K562 (cell line): ENCODE results near the gene FGF14. TPM values are rescaled to one million over a fixed set of nuclear protein-coding genes. Genes with fewer than 3 reads are reported as not detected.

ENCODE experiments used
- ATAC-seq: fragments of 200-7000 bp; cut with Tn5 transposase; 3 replicates; pipeline ENCODE4 v1.9.1; 2020; ENCODE audit warnings: moderate library complexity
- BruUV-seq: library from RNA; stranded (reverse); fragments of 400-500 nt; replicated peaks from 2 replicates; lab custom pipeline; 2021; lab: Mats Ljungman, UMichigan
- CTCF ChIA-PET: fragments of 300-600 bp; formaldehyde crosslinking; extraction: SDS; loops from one replicate; lab custom pipeline; 2021; ENCODE audit warnings: low intra/inter-chr PET ratio; lab: Yijun Ruan, JAX
- POLR2A ChIA-PET: fragments of 300-600, 350-650 bp; sonication (Branson Sonifier 250); formaldehyde crosslinking; extraction: SDS; loops from one replicate; lab custom pipeline; 2021; ENCODE audit warnings: antibody characterized with exemption, inconsistent platforms; lab: Yijun Ruan, JAX
- DNase-seq, 4 experiments: peaks; one replicate each; pipeline versions ENCODE4 v3.0.0 to v3.0.0-alpha.2; 2011 to 2018; ENCODE audit warnings: low spot score in 3 of 4, mixed read lengths in 3 of 4; ENCODE audit errors: extremely low read depth in 1 of 4
- FAIRE-seq: peaks from 2 replicates; lab custom pipeline; 2011; peaks lifted over from hg19 to GRCh38; lab: Jason Lieb, UNC
- H2AFZ ChIP-seq: 2 replicates; pipeline ENCODE4 v1.6.0; 2011; ENCODE audit warnings: low read depth, low read length, control low read depth, inconsistent platforms
- H3K27ac ChIP-seq: fragments of 200-600 bp; 3 replicates; pipeline ENCODE4 v1.8.0; 2011; ENCODE audit warnings: low read depth, mild to moderate bottlenecking, control low read depth, inconsistent platforms, low read length, moderate library complexity, mixed read lengths; ENCODE audit errors: extremely low read depth
- H3K27me3 ChIP-seq, 2 experiments: fragments of 300-600 bp in 1 of 2; 2 replicates in 1 of 2; 3 replicates in 1 of 2; pipeline versions ENCODE4 v1.6.0 to v1.8.0; 2011; ENCODE audit warnings: inconsistent platforms in 2 of 2, low read length in 2 of 2, mild to moderate bottlenecking in 1 of 2, mixed read lengths in 1 of 2, moderate library complexity in 1 of 2; ENCODE audit not compliant: control insufficient read depth in 2 of 2, insufficient read depth in 2 of 2
- H3K36me3 ChIP-seq: fragments of 300-600 bp; 3 replicates; pipeline ENCODE4 v1.8.0; 2011; ENCODE audit warnings: mild to moderate bottlenecking, low read length, inconsistent platforms; ENCODE audit not compliant: control insufficient read depth, insufficient read depth
- H3K4me1 ChIP-seq, 2 experiments: fragments of 200-600 bp in 1 of 2; replicated peaks in 1 of 2; 2 replicates in 1 of 2; 3 replicates in 1 of 2; pipeline versions ENCODE4 v1.5.1 to v1.8.0; 2011; ENCODE audit warnings: inconsistent platforms in 2 of 2, low read length in 2 of 2, mild to moderate bottlenecking in 1 of 2, mixed read lengths in 1 of 2, moderate library complexity in 1 of 2; ENCODE audit not compliant: control insufficient read depth in 2 of 2, insufficient read depth in 2 of 2
- H3K4me2 ChIP-seq: 2 replicates; pipeline ENCODE4 v1.6.1; 2011; ENCODE audit warnings: low read length, control low read depth, inconsistent platforms, mixed read lengths; ENCODE audit not compliant: insufficient read depth
- H3K4me3 ChIP-seq: fragments of 200-600 bp; sonication (generic), shearing (Covaris generic); 2 replicates; pipeline ENCODE4 v1.5.1; 2016; ENCODE audit warnings: control low read depth, inconsistent platforms
- H3K79me2 ChIP-seq: fragments of 200-600 bp; 3 replicates; pipeline ENCODE4 v1.8.0; 2011; ENCODE audit warnings: low read length, inconsistent platforms; ENCODE audit not compliant: control insufficient read depth, insufficient read depth
- H3K9ac ChIP-seq, 2 experiments: 2 replicates each; pipeline versions ENCODE4 v1.6.0 to v1.6.1; 2011; ENCODE audit warnings: low read depth in 2 of 2, low read length in 2 of 2, control low read depth in 1 of 2, inconsistent platforms in 1 of 2, mild to moderate bottlenecking in 1 of 2, mixed read lengths in 1 of 2; ENCODE audit not compliant: insufficient read depth in 1 of 2
- H3K9me1 ChIP-seq: one replicate; pipeline ENCODE4 v1.6.0; 2011; ENCODE audit warnings: inconsistent platforms, mild to moderate bottlenecking, low read length, moderate library complexity; ENCODE audit not compliant: control insufficient read depth, insufficient read depth
- H3K9me3 ChIP-seq: replicated peaks from 2 replicates; pipeline ENCODE4 v1.5.1; 2011; ENCODE audit warnings: low read depth, low read length, inconsistent platforms; ENCODE audit not compliant: control insufficient read depth, insufficient read depth
- H4K20me1 ChIP-seq: replicated peaks from 2 replicates; pipeline ENCODE4 v1.6.1; 2011; ENCODE audit warnings: low read length, inconsistent platforms, mixed read lengths; ENCODE audit not compliant: control insufficient read depth, insufficient read depth
- CC2D1A ChIP-seq: fragments of 450-650 bp; IDR thresholded peaks from 2 replicates; pipeline ENCODE4 v1.6.1; 2017; ENCODE audit warnings: mild to moderate bottlenecking
- DACH1 ChIP-seq: fragments of 450-650 bp; IDR thresholded peaks from 2 replicates; pipeline ENCODE4 v1.6.1; 2018; ENCODE audit not compliant: partially characterized antibody
- FOXP1 ChIP-seq: sonication (generic); formaldehyde crosslinking; IDR thresholded peaks from 2 replicates; pipeline ENCODE4 v1.8.0; 2022; ENCODE audit warnings: mild to moderate bottlenecking, missing genetic modification reagents
- IRF2 ChIP-seq: sonication (generic); formaldehyde crosslinking; IDR thresholded peaks from 2 replicates; pipeline ENCODE4 v1.8.1; 2022; ENCODE audit warnings: mild to moderate bottlenecking, missing genetic modification reagents
- MLLT1 ChIP-seq, 2 experiments: fragments of 450-650 bp; IDR thresholded peaks; 2 replicates each; pipeline ENCODE4 v1.6.1; 2016
- NCOA6 ChIP-seq: fragments of 450-650 bp; IDR thresholded peaks from 2 replicates; pipeline ENCODE4 v1.6.1; 2017; ENCODE audit warnings: mild to moderate bottlenecking
- NEUROD1 ChIP-seq: fragments of 150-350 bp; IDR thresholded peaks from 2 replicates; pipeline ENCODE4 v1.6.1; 2014; ENCODE audit warnings: borderline replicate concordance, low read length, low read depth; ENCODE audit not compliant: partially characterized antibody
- NR0B1 ChIP-seq: fragments of 450-650 bp; IDR thresholded peaks from one replicate; pipeline ENCODE4 v1.6.1; 2018; ENCODE audit warnings: mild to moderate bottlenecking, moderate library complexity; ENCODE audit not compliant: partially characterized antibody
- THRB ChIP-seq: fragments of 450-650 bp; formaldehyde crosslinking; conservative IDR thresholded peaks from 2 replicates; pipeline ENCODE4 v1.4.0; 2022; ENCODE audit warnings: mild to moderate bottlenecking, missing genetic modification characterization
- ZFP36 ChIP-seq: fragments of 150-350 bp; IDR thresholded peaks from 2 replicates; pipeline ENCODE4 v1.6.1; 2018; ENCODE audit warnings: low read length, low read depth; ENCODE audit not compliant: partially characterized antibody
- ZFX ChIP-seq: sonication (generic); formaldehyde crosslinking; IDR thresholded peaks from 2 replicates; pipeline ENCODE4 v1.8.0; 2022; ENCODE audit warnings: mild to moderate bottlenecking, missing genetic modification reagents, moderate library complexity
- ZNF24 ChIP-seq: fragments of 450-650 bp; IDR thresholded peaks from 2 replicates; pipeline ENCODE4 v1.6.1; 2016
- ZNF3 ChIP-seq: fragments of 250-450 bp; sonication (Bioruptor Pico); IDR thresholded peaks from 2 replicates; pipeline ENCODE4 v1.5.0; 2021; ENCODE audit warnings: mild to moderate bottlenecking, moderate library complexity
- ZNF778 ChIP-seq: fragments of 450-650 bp; formaldehyde crosslinking; IDR thresholded peaks from 2 replicates; pipeline ENCODE4 v1.4.0; 2020; ENCODE audit warnings: mild to moderate bottlenecking, moderate library complexity
- WGBS: fragments of 100-300 bp; shearing (Covaris generic); methylation state at CpG from one replicate; pipeline ENCODE4 v1.1.6; 2016; ENCODE audit warnings: low coverage, mixed read lengths; ENCODE audit not compliant: insufficient coverage; ENCODE audit errors: missing lambda C conversion rate; 5-methylcytosine and 5-hydroxymethylcytosine counted together
- in situ Hi-C: fragments of 300-500 bp; cut with MboI; formaldehyde crosslinking; loops from 4 replicates; pipeline ENCODE4 v1.15.0; 2018; ENCODE audit warnings: inconsistent platforms, mixed read lengths
- intact Hi-C: fragments of 100-400 bp; cut with micrococcal nuclease; formaldehyde crosslinking; loops from 2 replicates; pipeline ENCODE4 v1.14.2; 2022
- polyA plus RNA-seq, 8 experiments: library from polyadenylated mRNA; depleted of rRNA in 4 of 8; stranded (reverse) in 5 of 8; unstranded in 3 of 8; fragments of >200 nt; fragmentation: Nextera tagmentation in 2 of 8; fragmentation: Illumina TruSeq in 1 of 8; extraction: Ambion mirVana in 2 of 8; extraction: Trizol in 1 of 8; gene quantifications; 2 replicates each; pipeline versions ENCODE4 v1.2.1 to v1.2.3, GENCODE V29; 2011 to 2014; ENCODE audit warnings: inconsistent platforms in 1 of 8, missing spikeins in 1 of 8
- total RNA-seq, 7 experiments: library from RNA; depleted of rRNA in 6 of 7; stranded (reverse); fragments of >200 nt in 6 of 7; fragmentation: Illumina TruSeq in 2 of 7; extraction: Trizol in 2 of 7; gene quantifications; 2 replicates each; pipeline versions ENCODE4 v1.2.1 to v1.2.3, GENCODE V29; 2011 to 2021; ENCODE audit warnings: low replicate concordance in 1 of 7

The FGF14 gene
- total and polyA plus RNA-seq, 9 of the 15 experiments (the other 6 are each of a cell fraction or from before 2014, with no cell fraction given): not detected

- H3K27ac ChIP-seq: no peak overlapping the region
- H3K79me2 ChIP-seq: no peaks in the 10 kb centered on the region
- no TSS peak for BruUV-seq
- H3K4me1 ChIP-seq: no peaks in the 10 kb centered on the region
- FAIRE-seq (no peak), ATAC-seq (no peak), DNase-seq (no peak)
- H2AFZ ChIP-seq: no peak overlapping the region
- no peaks in the 10 kb centered on the region for H3K9me1 ChIP-seq
- no peaks in the 10 kb centered on the region for H3K27me3 ChIP-seq
- no peaks in the 10 kb centered on the region for H3K36me3 ChIP-seq
- no peaks in the 10 kb centered on the region for H4K20me1 ChIP-seq
- no peak for TF ChIP-seq MLLT1 (IDR thresholded peaks at IDR 0.05)
- no peak overlapping the region for H3K9ac ChIP-seq
- intact Hi-C loops: no loop called here
- H3K4me3 ChIP-seq: no peak overlapping the region
- WGBS: 0% methylated on average over 2 of the region's 2 CpGs
- no peak overlapping the region for H3K4me2 ChIP-seq
- no peaks in the 10 kb centered on the region for H3K9me3 ChIP-seq
- ChIA-PET CTCF (no interaction called here), POLR2A (no interaction called here)
- in situ Hi-C loops: no loop called here
These were observed 505.3 kb downstream of the FGF14 start for GRCh38 chr13:101896541-101896940.

GRCh38 chr13:101893021-101893420, 508.8 kb downstream of the FGF14 start:
- ChIA-PET POLR2A (no interaction called here), CTCF (no interaction called here)
- no peaks in the 10 kb centered on the region for H3K79me2 ChIP-seq
- no peaks in the 10 kb centered on the region for H3K4me1 ChIP-seq
- no peaks in the 10 kb centered on the region for H3K36me3 ChIP-seq
- 0% methylated on average over 1 of the region's 1 CpG for WGBS
- no peaks in the 10 kb centered on the region for H3K9me1 ChIP-seq
- H3K27ac ChIP-seq: no peak overlapping the region
- no TSS peak for BruUV-seq
- intact Hi-C loops (no loop called here), in situ Hi-C loops (no loop called here)
- no peak overlapping the region for H2AFZ ChIP-seq
- H3K9me3 ChIP-seq: no peaks in the 10 kb centered on the region
- H3K9ac ChIP-seq: no peak overlapping the region
- H3K4me2 ChIP-seq: no peak overlapping the region
- H3K27me3 ChIP-seq: no peaks in the 10 kb centered on the region
- no peak for ATAC-seq
- DNase-seq: no peak
- H3K4me3 ChIP-seq: no peak overlapping the region
- no peaks in the 10 kb centered on the region for H4K20me1 ChIP-seq
- no peak for FAIRE-seq
- TF ChIP-seq NCOA6: no peak
- no peak for TF ChIP-seq DACH1
- no peak for TF ChIP-seq NR0B1
- TF ChIP-seq ZFP36: no peak
- TF ChIP-seq THRB (CRISPR knock-in tag): no peak
- TF ChIP-seq ZNF24: no peak
- TF ChIP-seq ZFX (CRISPR knock-in tag): no peak
- no peak for TF ChIP-seq ZNF3 (CRISPR knock-in tag)
- TF ChIP-seq ZNF778: no peak
- TF ChIP-seq IRF2: no peak
- TF ChIP-seq NEUROD1: no peak
- TF ChIP-seq FOXP1 (CRISPR knock-in tag): no peak
- no peak for TF ChIP-seq CC2D1A
